GM12878 (cell line): Measurements from ENCODE around the gene CREB3. TPM values are rescaled to one million over a fixed set of nuclear protein-coding genes. Genes with fewer than 3 reads are reported as not detected.

ENCODE experiments used
- ATAC-seq: fragments of 200-7000 bp; cut with Tn5 transposase; 3 replicates; pipeline ENCODE4 v1.9.1; 2020; ENCODE audit warnings: mild to moderate bottlenecking, moderate library complexity
- BruUV-seq: library from RNA; stranded (reverse); fragments of 400-500 nt; replicated peaks from 2 replicates; lab custom pipeline; 2021; lab: Mats Ljungman, UMichigan
- CTCF ChIA-PET: fragments of 300-600 bp; sonication (Branson Sonifier 250); formaldehyde crosslinking; extraction: SDS; loops from one replicate; lab custom pipeline; 2021; ENCODE audit warnings: inconsistent platforms; lab: Yijun Ruan, JAX
- POLR2A ChIA-PET: fragments of 350-600 bp; formaldehyde crosslinking; extraction: SDS; loops from one replicate; lab custom pipeline; 2021; ENCODE audit warnings: inconsistent platforms; lab: Charles Lee
- RAD21 ChIA-PET: fragments of 300-600 bp; sonication (Branson Sonifier 250); formaldehyde crosslinking; loops from one replicate; lab custom pipeline; 2023; ENCODE audit warnings: antibody characterized with exemption; ENCODE audit not compliant: unreplicated experiment; lab: Charles Lee
- SMC1A ChIA-PET: fragments of 300-600 bp; sonication (Branson Sonifier 250); formaldehyde crosslinking; loops from one replicate; lab custom pipeline; 2023; ENCODE audit not compliant: unreplicated experiment, uncharacterized antibody; lab: Charles Lee
- DNase-seq: peaks from one replicate; pipeline ENCODE4 v3.0.0-alpha.2; 2011; ENCODE audit warnings: low read depth, low spot score
- FAIRE-seq: peaks from 3 replicates; lab custom pipeline; 2011; peaks lifted over from hg19 to GRCh38; lab: Jason Lieb, UNC
- H2AFZ ChIP-seq: 2 replicates; pipeline ENCODE4 v1.6.0; 2011; ENCODE audit warnings: low read depth, low read length, control low read depth; ENCODE audit not compliant: control insufficient read depth
- H3K27ac ChIP-seq: 2 replicates; pipeline ENCODE4 v1.5.1; 2011; ENCODE audit warnings: control low read depth; ENCODE audit not compliant: control insufficient read depth, insufficient read depth
- H3K27me3 ChIP-seq, 2 experiments: replicated peaks in 1 of 2; 2 replicates each; pipeline versions ENCODE4 v1.6.0 to v1.6.1; 2011; ENCODE audit warnings: low read length in 1 of 2; ENCODE audit not compliant: control insufficient read depth in 2 of 2, insufficient read depth in 2 of 2
- H3K36me3 ChIP-seq, 2 experiments: 2 replicates each; pipeline ENCODE4 v1.5.1; 2011; ENCODE audit warnings: low read length in 1 of 2; ENCODE audit not compliant: control insufficient read depth in 2 of 2, insufficient read depth in 2 of 2
- H3K4me1 ChIP-seq: 2 replicates; pipeline ENCODE4 v1.6.1; 2011; ENCODE audit warnings: mild to moderate bottlenecking, low read length, moderate library complexity, mixed read lengths; ENCODE audit not compliant: control insufficient read depth, insufficient read depth
- H3K4me2 ChIP-seq: 2 replicates; pipeline ENCODE4 v1.6.0; 2011; ENCODE audit warnings: control low read depth; ENCODE audit not compliant: control insufficient read depth, insufficient read depth
- H3K4me3 ChIP-seq: fragments of 200-600 bp; sonication (generic); 2 replicates; pipeline ENCODE4 v1.5.1; 2016
- H3K79me2 ChIP-seq: 2 replicates; pipeline ENCODE4 v1.6.0; 2011; ENCODE audit warnings: low read length; ENCODE audit not compliant: control insufficient read depth, insufficient read depth
- H3K9ac ChIP-seq: 2 replicates; pipeline ENCODE4 v1.8.0; 2011; ENCODE audit warnings: low read length, control low read depth, mixed read lengths; ENCODE audit not compliant: control insufficient read depth, insufficient read depth
- H3K9me3 ChIP-seq: replicated peaks from 3 replicates; pipeline ENCODE4 v1.5.1; 2011; ENCODE audit warnings: mild to moderate bottlenecking, low read length; ENCODE audit not compliant: control insufficient read depth, insufficient read depth
- H4K20me1 ChIP-seq: 2 replicates; pipeline ENCODE4 v1.6.0; 2011; ENCODE audit not compliant: control insufficient read depth, insufficient read depth
- BMI1 ChIP-seq: fragments of 450-650 bp; IDR thresholded peaks from 2 replicates; pipeline ENCODE4 v1.6.1; 2016; ENCODE audit warnings: mild to moderate bottlenecking, moderate library complexity, borderline replicate concordance
- CEBPZ ChIP-seq: fragments of 150-350 bp; IDR thresholded peaks from 2 replicates; pipeline ENCODE4 v1.6.1; 2016; ENCODE audit warnings: low read depth, low read length
- FOXM1 ChIP-seq: IDR thresholded peaks from 2 replicates; pipeline ENCODE4 v1.6.1; 2012; ENCODE audit warnings: low read depth, mild to moderate bottlenecking, inconsistent platforms, low read length, moderate library complexity
- HSF1 ChIP-seq: fragments of 150-350 bp; IDR thresholded peaks from 2 replicates; pipeline ENCODE4 v1.6.1; 2014; ENCODE audit warnings: mild to moderate bottlenecking, low read depth, low read length
- MXI1 ChIP-seq: fragments of 150-350 bp; IDR thresholded peaks from 2 replicates; pipeline ENCODE4 v1.6.1; 2011; ENCODE audit warnings: low read depth, mild to moderate bottlenecking, inconsistent platforms, low read length, improper control_type of control experiment
- MYC ChIP-seq: IDR thresholded peaks from 2 replicates; pipeline ENCODE4 v1.6.1; 2011; ENCODE audit warnings: mild to moderate bottlenecking, low read length, moderate library complexity, inconsistent platforms; ENCODE audit not compliant: insufficient read depth, insufficient replicate concordance, insufficient read length, severe bottlenecking
- PAX5 ChIP-seq: IDR thresholded peaks from 2 replicates; pipeline ENCODE4 v1.6.1; 2011; ENCODE audit warnings: low read depth, low read length, borderline replicate concordance
- POLR2A ChIP-seq: IDR thresholded peaks from 2 replicates; pipeline ENCODE4 v1.6.1; 2011; ENCODE audit warnings: low read depth, mild to moderate bottlenecking, low read length
- POLR2AphosphoS5 ChIP-seq: IDR thresholded peaks from 2 replicates; pipeline ENCODE4 v1.6.1; 2011; ENCODE audit warnings: mild to moderate bottlenecking, low read length, inconsistent platforms
- REST ChIP-seq: IDR thresholded peaks from 2 replicates; pipeline ENCODE4 v1.6.1; 2012; ENCODE audit warnings: mild to moderate bottlenecking, low read depth, low read length
- SREBF2 ChIP-seq: IDR thresholded peaks from 2 replicates; pipeline ENCODE4 v1.6.1; 2012; ENCODE audit warnings: mild to moderate bottlenecking, low read length
- YY1 ChIP-seq: IDR thresholded peaks from 2 replicates; pipeline ENCODE4 v1.6.1; 2011; ENCODE audit warnings: low read depth, mild to moderate bottlenecking, low read length
- ZNF24 ChIP-seq: fragments of 450-650 bp; IDR thresholded peaks from 2 replicates; pipeline ENCODE4 v1.6.1; 2017; ENCODE audit warnings: antibody characterized with exemption, mild to moderate bottlenecking
- in situ Hi-C: fragments of 300-500 bp; cut with MboI; formaldehyde crosslinking; loops from 9 replicates; pipeline ENCODE4 v1.14.3; 2018; ENCODE audit warnings: mixed read lengths
- intact Hi-C: fragments of 100-400 bp; cut with micrococcal nuclease; formaldehyde crosslinking; loops from one replicate; pipeline ENCODE4 v1.14.2; 2022; ENCODE audit not compliant: unreplicated experiment
- polyA plus RNA-seq, 11 experiments: library from polyadenylated mRNA; depleted of rRNA in 4 of 11; unstranded in 6 of 11; stranded (reverse) in 5 of 11; fragments of >200 nt; fragmentation: Nextera tagmentation in 4 of 11; fragmentation: Illumina TruSeq in 1 of 11; extraction: Ambion mirVana in 4 of 11; extraction: Trizol in 1 of 11; gene quantifications; 1 replicate in 1 of 11; 2 replicates in 10 of 11; pipeline versions ENCODE4 v1.2.1 to v1.2.3, GENCODE V29; 2011 to 2016; ENCODE audit warnings: inconsistent platforms in 2 of 11, missing spikeins in 2 of 11, low read depth in 1 of 11
- total RNA-seq, 4 experiments: library from RNA; depleted of rRNA in 3 of 4; stranded (reverse); fragments of >200 nt in 3 of 4; fragmentation: Illumina TruSeq in 1 of 4; extraction: Trizol in 1 of 4; gene quantifications; 2 replicates each; pipeline versions ENCODE4 v1.2.1 to v1.2.3, GENCODE V29; 2013 to 2021

The CREB3 gene
- total and polyA plus RNA-seq, 10 of the 15 experiments (the other 5 are each of a cell fraction or from before 2014, with no cell fraction given): 9.8 to 38.9 (median 19.8) TPM

GRCh38 chr9:35700942-35701341 is 31.5 kb upstream of the CREB3 start:
- ChIA-PET RAD21 (interaction anchor here (0.7 kb wide), 1 partner anchor 97 kb away, joined by 3 read pairs; no protein-coding TSS in a partner anchor), POLR2A (interaction anchor here (1.3 to 1.4 kb wide), 2 partner anchors 9 to 36 kb away, joined by 3 read pairs; partner anchors contain the start of gene ARHGEF39), SMC1A (interaction anchor here (0.8 kb wide), 1 partner anchor 27 kb away, joined by 3 read pairs; no protein-coding TSS in a partner anchor), CTCF (interaction anchor here (1.7 to 15.2 kb wide), 2 partner anchors 26 to 40 kb away, joined by 6 to 227 read pairs; partner anchors contain the start of genes ARHGEF39, CCDC107 and RMRP)
- no peak overlapping the region for H3K4me3 ChIP-seq
- BruUV-seq: no TSS peak
- H4K20me1 ChIP-seq: no peaks in the 10 kb centered on the region
- H3K27ac ChIP-seq: no peak overlapping the region
- in situ Hi-C loops: no loop called here
- intact Hi-C loops: no loop called here
- TF ChIP-seq REST: no peak
- TF ChIP-seq HSF1: no peak
- TF ChIP-seq POLR2A: no peak
- TF ChIP-seq PAX5: no peak
- no peak for TF ChIP-seq CEBPZ
- TF ChIP-seq MYC: no peak
- no peak for TF ChIP-seq SREBF2
- TF ChIP-seq ZNF24: no peak
- TF ChIP-seq POLR2AphosphoS5: no peak
- TF ChIP-seq FOXM1: no peak
- TF ChIP-seq MXI1: no peak
- TF ChIP-seq BMI1: no peak
- no peak for TF ChIP-seq YY1
- no peak for DNase-seq
- H3K27me3 ChIP-seq: no peaks in the 10 kb centered on the region
- H3K4me1 ChIP-seq: no peaks in the 10 kb centered on the region
- no peak overlapping the region for H2AFZ ChIP-seq
- ATAC-seq: no peak
- no peaks in the 10 kb centered on the region for H3K79me2 ChIP-seq
- H3K4me2 ChIP-seq: no peak overlapping the region
- no peak for FAIRE-seq
- no peaks in the 10 kb centered on the region for H3K9me3 ChIP-seq
- peaks cover 60 to 80% of the 10 kb centered on the region in 2 experiments for H3K36me3 ChIP-seq
- no peak overlapping the region for H3K9ac ChIP-seq
